B cell (primary cell): ENCODE data around the gene PLEKHA5.

Experiments used
- CTCF ChIP-seq: fragments of 200-600 bp; IDR thresholded peaks from one replicate; pipeline ENCODE4 v1.8.0; 2022; ENCODE audit warnings: antibody characterized with exemption, mild to moderate bottlenecking
- EZH2 ChIP-seq: IDR thresholded peaks from 2 replicates; pipeline ENCODE4 v1.6.1; 2012; ENCODE audit warnings: borderline replicate concordance, low read depth, mild to moderate bottlenecking, moderate library complexity, low read length; ENCODE audit not compliant: insufficient read depth, poor library complexity, severe bottlenecking

- TF ChIP-seq EZH2 (no peak), CTCF (no peak)
Observed at GRCh38 chr12:19165451-19165850, 35.9 kb downstream of the PLEKHA5 start.
